Natural killer cell (primary cell): ENCODE data around the gene LEF1. TPM values are rescaled to one million over a fixed set of nuclear protein-coding genes. Genes with fewer than 3 reads are reported as not detected.
A peak's percentile ranks its signal among the peaks of the same experiment; 100 is the strongest.

ENCODE experiments used
- ATAC-seq, 3 donors: fragments of 150-1000 bp in 2 of 3; fragments of 200-7000 bp in 1 of 3; cut with Tn5 transposase; 1 replicate in 1 of 3; 2 replicates in 2 of 3; pipeline ENCODE4 v1.10.0; 2021; ENCODE audit warnings: mild to moderate bottlenecking in 2 of 3, moderate library complexity in 2 of 3
- DNase-seq, 2 donors: peaks; one replicate each; pipeline versions ENCODE4 v3.0.0 to v3.0.0-alpha.2; 2013 to 2021; ENCODE audit warnings: mixed read lengths in 1 of 2
- H3K27ac ChIP-seq: one replicate; pipeline ENCODE4 v1.5.1; 2013; ENCODE audit warnings: mild to moderate bottlenecking, low read length
- H3K27me3 ChIP-seq: one replicate; pipeline ENCODE4 v1.6.1; 2013; ENCODE audit warnings: low read length; ENCODE audit not compliant: control insufficient read depth, insufficient read depth
- H3K36me3 ChIP-seq: one replicate; pipeline ENCODE4 v1.6.1; 2013; ENCODE audit warnings: low read length; ENCODE audit not compliant: control insufficient read depth, insufficient read depth
- H3K4me1 ChIP-seq: one replicate; pipeline ENCODE4 v1.6.1; 2013; ENCODE audit warnings: low read length; ENCODE audit not compliant: control insufficient read depth, insufficient read depth
- H3K4me3 ChIP-seq: one replicate; pipeline ENCODE4 v1.5.1; 2013; ENCODE audit warnings: low read length
- H3K9me3 ChIP-seq: one replicate; pipeline ENCODE4 v1.6.1; 2013; ENCODE audit warnings: low read length; ENCODE audit not compliant: control insufficient read depth, insufficient read depth
- H3K27ac Mint-ChIP-seq, 2 donors: one replicate each; pipeline ENCODE4 v1.8.0; 2022; ENCODE audit warnings: mild to moderate bottlenecking in 2 of 2, mixed read lengths in 2 of 2, moderate library complexity in 1 of 2
- H3K27me3 Mint-ChIP-seq, 2 donors: one replicate each; pipeline ENCODE4 v1.8.0; 2022; ENCODE audit warnings: low read depth in 2 of 2, mixed read lengths in 2 of 2
- H3K36me3 Mint-ChIP-seq: one replicate; pipeline ENCODE4 v1.8.0; 2022; ENCODE audit warnings: mixed read lengths
- H3K4me1 Mint-ChIP-seq, 2 donors: one replicate each; pipeline ENCODE4 v1.8.0; 2022; ENCODE audit warnings: mixed read lengths in 2 of 2
- H3K4me3 Mint-ChIP-seq: one replicate; pipeline ENCODE4 v1.8.0; 2022; ENCODE audit warnings: mild to moderate bottlenecking, moderate library complexity, mixed read lengths
- H3K9me3 Mint-ChIP-seq, 2 donors: one replicate each; pipeline ENCODE4 v1.8.0; 2022; ENCODE audit warnings: mixed read lengths in 2 of 2
- WGBS: methylation state at CpG from one replicate; pipeline ENCODE4 v1.1.7; 2013; ENCODE audit warnings: missing lambda C conversion rate; ENCODE audit not compliant: insufficient coverage; 5-methylcytosine and 5-hydroxymethylcytosine counted together
- intact Hi-C: fragments of 100-400 bp; cut with micrococcal nuclease; formaldehyde crosslinking; loops from one replicate; pipeline ENCODE4 v1.14.2; 2022
- total RNA-seq, 4 donors: library from RNA; stranded (reverse); fragments of 120-200 nt in 1 of 4; gene quantifications; one replicate each; pipeline versions ENCODE4 v1.2.3 to v1.2.4, GENCODE V29; 2013 to 2022
- TF ChIP-seq, protein P1 (sequence below): fragments of 200-600 bp; IDR thresholded peaks from one replicate; pipeline ENCODE4 v1.8.0; 2022; ENCODE audit warnings: antibody characterized with exemption

Gene LEF1
- total RNA-seq, 3 donors from 2014 or later (not counting 1 experiment from before 2014, with no cell fraction given): 18.7 to 39.8 (median 24.5) TPM

DNA sequence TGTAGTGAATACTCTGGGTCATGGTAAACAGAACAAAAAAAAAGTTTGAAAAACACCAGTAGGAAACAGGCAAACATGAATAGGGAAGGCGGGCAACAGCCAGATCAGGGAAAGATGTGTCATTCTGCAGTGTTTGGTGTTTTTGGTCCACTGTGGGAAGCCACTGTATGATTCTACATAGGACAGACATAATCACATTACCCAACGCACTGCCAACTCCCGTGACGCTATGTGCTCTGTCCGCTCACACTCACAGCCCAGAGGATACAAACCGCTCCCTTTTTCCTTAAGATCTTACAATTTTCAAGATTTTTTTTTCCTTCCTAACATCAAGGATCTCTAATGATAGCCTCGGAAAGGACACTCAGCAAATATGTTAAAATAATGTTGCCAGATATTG is 119.7 kb downstream of the LEF1 start:
- Mint-ChIP-seq H3K27me3 (no peaks in the 10 kb centered on the region), H3K27ac (no peak overlapping the region), H3K4me3 (no peak overlapping the region), H3K4me1 (peaks cover 0 to 7% of the 10 kb centered on the region in 2 donors), H3K36me3 (no peaks in the 10 kb centered on the region), H3K9me3 (no peaks in the 10 kb centered on the region)
- TF ChIP-seq, protein P1, sequence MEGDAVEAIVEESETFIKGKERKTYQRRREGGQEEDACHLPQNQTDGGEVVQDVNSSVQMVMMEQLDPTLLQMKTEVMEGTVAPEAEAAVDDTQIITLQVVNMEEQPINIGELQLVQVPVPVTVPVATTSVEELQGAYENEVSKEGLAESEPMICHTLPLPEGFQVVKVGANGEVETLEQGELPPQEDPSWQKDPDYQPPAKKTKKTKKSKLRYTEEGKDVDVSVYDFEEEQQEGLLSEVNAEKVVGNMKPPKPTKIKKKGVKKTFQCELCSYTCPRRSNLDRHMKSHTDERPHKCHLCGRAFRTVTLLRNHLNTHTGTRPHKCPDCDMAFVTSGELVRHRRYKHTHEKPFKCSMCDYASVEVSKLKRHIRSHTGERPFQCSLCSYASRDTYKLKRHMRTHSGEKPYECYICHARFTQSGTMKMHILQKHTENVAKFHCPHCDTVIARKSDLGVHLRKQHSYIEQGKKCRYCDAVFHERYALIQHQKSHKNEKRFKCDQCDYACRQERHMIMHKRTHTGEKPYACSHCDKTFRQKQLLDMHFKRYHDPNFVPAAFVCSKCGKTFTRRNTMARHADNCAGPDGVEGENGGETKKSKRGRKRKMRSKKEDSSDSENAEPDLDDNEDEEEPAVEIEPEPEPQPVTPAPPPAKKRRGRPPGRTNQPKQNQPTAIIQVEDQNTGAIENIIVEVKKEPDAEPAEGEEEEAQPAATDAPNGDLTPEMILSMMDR: no peak
- Histone ChIP-seq H3K27ac (no peak overlapping the region), H3K4me3 (no peak overlapping the region), H3K4me1 (peaks cover 5% of the 10 kb centered on the region), H3K9me3 (no peaks in the 10 kb centered on the region), H3K36me3 (no peaks in the 10 kb centered on the region), H3K27me3 (no peaks in the 10 kb centered on the region)
- 96% methylated on average over 6 of the region's 7 CpGs for WGBS
- DNase-seq (no peak), ATAC-seq (no peak)
- intact Hi-C loops: no loop called here

GRCh38 chr4:108048157-108048556 is 120.6 kb downstream of the LEF1 start:
- Histone ChIP-seq H3K9me3 (no peaks in the 10 kb centered on the region), H3K4me1 (peaks cover 5% of the 10 kb centered on the region), H3K27ac (no peak overlapping the region), H3K27me3 (no peaks in the 10 kb centered on the region), H3K36me3 (no peaks in the 10 kb centered on the region), H3K4me3 (no peak overlapping the region)
- Mint-ChIP-seq H3K9me3 (no peaks in the 10 kb centered on the region), H3K4me1 (peaks cover 0 to 7% of the 10 kb centered on the region in 2 donors), H3K27ac (no peak overlapping the region), H3K27me3 (no peaks in the 10 kb centered on the region), H3K4me3 (no peak overlapping the region), H3K36me3 (no peaks in the 10 kb centered on the region)
- TF ChIP-seq, protein P1: no peak
- intact Hi-C loops: no loop called here
- no peak for DNase-seq
- WGBS: 92% methylated on average over 6 of the region's 6 CpGs
- ATAC-seq: no peak

DNA sequence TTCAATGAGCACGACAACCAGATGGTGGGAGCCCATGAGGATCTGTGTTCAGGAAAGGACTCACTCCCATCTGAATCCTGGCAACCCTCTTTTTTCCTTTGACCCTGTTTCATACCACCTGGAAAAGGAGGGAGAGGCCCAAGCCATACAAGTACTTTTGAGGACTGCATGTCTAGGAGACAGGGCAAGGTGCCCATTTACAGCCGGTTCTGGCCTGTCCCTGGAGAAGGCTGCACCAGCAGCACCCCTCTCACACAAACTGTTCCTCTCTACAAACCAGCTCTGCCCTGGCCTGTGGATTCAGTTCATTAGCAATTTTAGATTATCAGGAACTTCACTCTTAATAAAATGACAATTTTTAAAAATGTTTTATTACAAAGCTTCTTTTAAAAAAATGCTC is 121.5 kb downstream of the LEF1 start:
- H3K27ac Mint-ChIP-seq: no peak overlapping the region
- peaks cover 0 to 7% of the 10 kb centered on the region in 2 donors for H3K4me1 Mint-ChIP-seq
- H3K4me1 ChIP-seq: peaks cover 5% of the 10 kb centered on the region
- TF ChIP-seq, protein P1: no peak
- H3K27ac ChIP-seq: no peak overlapping the region
- no peaks in the 10 kb centered on the region for H3K36me3 ChIP-seq
- ATAC-seq: no peak
- DNase-seq: no peak
- no peaks in the 10 kb centered on the region for H3K27me3 ChIP-seq
- no peak overlapping the region for H3K4me3 ChIP-seq
- WGBS: 98% methylated on average over 2 of the region's 2 CpGs
- intact Hi-C loops: no loop called here
- no peak overlapping the region for H3K4me3 Mint-ChIP-seq
- no peaks in the 10 kb centered on the region for H3K27me3 Mint-ChIP-seq
- no peaks in the 10 kb centered on the region for H3K9me3 ChIP-seq
- no peaks in the 10 kb centered on the region for H3K9me3 Mint-ChIP-seq
- no peaks in the 10 kb centered on the region for H3K36me3 Mint-ChIP-seq

- H3K36me3 Mint-ChIP-seq: no peaks in the 10 kb centered on the region
- intact Hi-C loops: no loop called here
- H3K27me3 ChIP-seq: no peaks in the 10 kb centered on the region
- peaks cover 5% of the 10 kb centered on the region for H3K4me1 ChIP-seq
- no peak for ATAC-seq
- H3K9me3 Mint-ChIP-seq: no peaks in the 10 kb centered on the region
- no peak overlapping the region for H3K27ac ChIP-seq
- TF ChIP-seq, protein P1: no peak
- H3K4me3 Mint-ChIP-seq: no peak overlapping the region
- 83% methylated on average over 3 of the region's 3 CpGs for WGBS
- H3K4me1 Mint-ChIP-seq: peaks cover 0 to 7% of the 10 kb centered on the region in 2 donors
- no peak overlapping the region for H3K27ac Mint-ChIP-seq
- peak in 1 of 2 donors; percentile 55 for DNase-seq
- H3K4me3 ChIP-seq: no peak overlapping the region
- H3K27me3 Mint-ChIP-seq: no peaks in the 10 kb centered on the region
- H3K9me3 ChIP-seq: no peaks in the 10 kb centered on the region
- H3K36me3 ChIP-seq: no peaks in the 10 kb centered on the region
Observed at GRCh38 chr4:108045687-108046024, 123.1 kb downstream of the LEF1 start.
